HK-2 (cell line): ENCODE data around the gene C10orf67.
"Not testable (repeated sequence)": the region's sequence is repeated elsewhere in the genome, so short reads cannot be mapped to it uniquely, and the experiment has no call there.

Experiments used
- DNase-seq: peaks from one replicate; pipeline ENCODE4 v3.0.0-alpha.2; 2018; ENCODE audit not compliant: unreplicated experiment

Gene C10orf67

GRCh38 chr10:23326544-23327307, 17.9 kb downstream of the C10orf67 start:
- DNase-seq, result no peak

GRCh38 chr10:23325132-23325531, 19.5 kb downstream of the C10orf67 start:
- DNase-seq, result no peak

GRCh38 chr10:23324351-23324750, 20.2 kb downstream of the C10orf67 start:
- no peak for DNase-seq

GRCh38 chr10:23322082-23322481, 22.5 kb downstream of the C10orf67 start:
- DNase-seq, result no peak

GRCh38 chr10:23319835-23320234, 24.8 kb downstream of the C10orf67 start:
- no peak for DNase-seq

- no peak for DNase-seq
These were observed 26.2 kb downstream of the C10orf67 start for GRCh38 chr10:23318359-23318758.

- DNase-seq, result no peak
These were observed 27.2 kb downstream of the C10orf67 start for GRCh38 chr10:23317416-23317815.

- no peak for DNase-seq
These were observed 28.2 kb downstream of the C10orf67 start for GRCh38 chr10:23316406-23316805.

- no peak for DNase-seq
These were observed 28.6 kb downstream of the C10orf67 start for GRCh38 chr10:23315966-23316365.

- peak; percentile 10 for DNase-seq
These were observed 29.8 kb downstream of the C10orf67 start for GRCh38 chr10:23314835-23315239.

GRCh38 chr10:23311034-23311433, 33.6 kb downstream of the C10orf67 start:
- DNase-seq, result no peak

GRCh38 chr10:23310404-23310803, 34.2 kb downstream of the C10orf67 start:
- no peak for DNase-seq

- DNase-seq, result not testable (repeated sequence)
These were observed 44.6 kb downstream of the C10orf67 start for GRCh38 chr10:23299961-23300360.

GRCh38 chr10:23294638-23295247, 49.9 kb downstream of the C10orf67 start:
- no peak for DNase-seq

GRCh38 chr10:23293973-23294590, 50.5 kb downstream of the C10orf67 start:
- no peak for DNase-seq

GRCh38 chr10:23293145-23293724, 51.4 kb downstream of the C10orf67 start:
- peak; percentile 6 for DNase-seq

GRCh38 chr10:23291551-23292334, 52.9 kb downstream of the C10orf67 start:
- DNase-seq, result no peak

GRCh38 chr10:23284674-23285335, 59.8 kb downstream of the C10orf67 start:
- DNase-seq, result no peak

GRCh38 chr10:23284155-23284554, 60.4 kb downstream of the C10orf67 start:
- no peak for DNase-seq

- DNase-seq, result no peak
These were observed 60.9 kb downstream of the C10orf67 start for GRCh38 chr10:23283680-23284079.

- DNase-seq, result no peak
These were observed 63.6 kb downstream of the C10orf67 start for GRCh38 chr10:23281044-23281433.
